Glomerular visceral epithelial cell (primary cell): ENCODE data around the gene CHL1.
A peak's percentile ranks its signal among the peaks of the same experiment; 100 is the strongest.

Experiments used
- DNase-seq: peaks from one replicate; pipeline ENCODE4 v3.0.0-alpha.2; 2016; ENCODE audit errors: extremely low spot score

CHL1 gene

GRCh38 chr3:228442-229182, 32.0 kb downstream of the CHL1 start:
- no peak for DNase-seq

- DNase-seq: no peak
Observed at GRCh38 chr3:229183-229661, 32.7 kb downstream of the CHL1 start.

- DNase-seq: no peak
Observed at GRCh38 chr3:236881-237280, 40.3 kb downstream of the CHL1 start.

GRCh38 chr3:242602-243355, 46.2 kb downstream of the CHL1 start:
- no peak for DNase-seq

- DNase-seq: peak; percentile 5
Observed at GRCh38 chr3:243356-243725, 46.8 kb downstream of the CHL1 start.

- DNase-seq: no peak
Observed at GRCh38 chr3:244041-244440, 47.5 kb downstream of the CHL1 start.

- no peak for DNase-seq
Observed at GRCh38 chr3:247916-248315, 51.4 kb downstream of the CHL1 start.

GRCh38 chr3:248864-249520, 52.4 kb downstream of the CHL1 start:
- DNase-seq: no peak

- no peak for DNase-seq
Observed at GRCh38 chr3:249587-250262, 53.2 kb downstream of the CHL1 start.

GRCh38 chr3:256501-256900, 59.9 kb downstream of the CHL1 start:
- DNase-seq: no peak

- no peak for DNase-seq
Observed at GRCh38 chr3:257826-258225, 61.3 kb downstream of the CHL1 start.

GRCh38 chr3:260898-261297, 64.3 kb downstream of the CHL1 start:
- no peak for DNase-seq

- DNase-seq: no peak
Observed at GRCh38 chr3:263393-263792, 66.8 kb downstream of the CHL1 start.

GRCh38 chr3:264394-265156, 68.0 kb downstream of the CHL1 start:
- no peak for DNase-seq

- DNase-seq: no peak
Observed at GRCh38 chr3:267101-267500, 70.5 kb downstream of the CHL1 start.

- DNase-seq: no peak
Observed at GRCh38 chr3:270688-271087, 74.1 kb downstream of the CHL1 start.

GRCh38 chr3:274927-275326, 78.4 kb downstream of the CHL1 start:
- DNase-seq: no peak

GRCh38 chr3:277873-278272, 81.3 kb downstream of the CHL1 start:
- DNase-seq: no peak

GRCh38 chr3:278300-279064, 81.9 kb downstream of the CHL1 start:
- no peak for DNase-seq

GRCh38 chr3:279325-279724, 82.8 kb downstream of the CHL1 start:
- no peak for DNase-seq

- DNase-seq: no peak
Observed at GRCh38 chr3:280681-281080, 84.1 kb downstream of the CHL1 start.
